Measurements from ENCODE around the gene PIGK.

GRCh38 chr1:77197351-77197750 is 21.9 kb downstream of the PIGK start:
- TF ChIP-seq, protein P1, sequence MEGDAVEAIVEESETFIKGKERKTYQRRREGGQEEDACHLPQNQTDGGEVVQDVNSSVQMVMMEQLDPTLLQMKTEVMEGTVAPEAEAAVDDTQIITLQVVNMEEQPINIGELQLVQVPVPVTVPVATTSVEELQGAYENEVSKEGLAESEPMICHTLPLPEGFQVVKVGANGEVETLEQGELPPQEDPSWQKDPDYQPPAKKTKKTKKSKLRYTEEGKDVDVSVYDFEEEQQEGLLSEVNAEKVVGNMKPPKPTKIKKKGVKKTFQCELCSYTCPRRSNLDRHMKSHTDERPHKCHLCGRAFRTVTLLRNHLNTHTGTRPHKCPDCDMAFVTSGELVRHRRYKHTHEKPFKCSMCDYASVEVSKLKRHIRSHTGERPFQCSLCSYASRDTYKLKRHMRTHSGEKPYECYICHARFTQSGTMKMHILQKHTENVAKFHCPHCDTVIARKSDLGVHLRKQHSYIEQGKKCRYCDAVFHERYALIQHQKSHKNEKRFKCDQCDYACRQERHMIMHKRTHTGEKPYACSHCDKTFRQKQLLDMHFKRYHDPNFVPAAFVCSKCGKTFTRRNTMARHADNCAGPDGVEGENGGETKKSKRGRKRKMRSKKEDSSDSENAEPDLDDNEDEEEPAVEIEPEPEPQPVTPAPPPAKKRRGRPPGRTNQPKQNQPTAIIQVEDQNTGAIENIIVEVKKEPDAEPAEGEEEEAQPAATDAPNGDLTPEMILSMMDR (IDR thresholded peaks at IDR 0.05): no peak
- no peak for TF ChIP-seq POLR2A (IDR thresholded peaks at IDR 0.05)
